ENCODE data around the gene TGM5. TPM values are rescaled to one million over a fixed set of nuclear protein-coding genes. Genes with fewer than 3 reads are reported as not detected.
"Not testable (repeated sequence)": the region's sequence is repeated elsewhere in the genome, so short reads cannot be mapped to it uniquely, and the experiment has no call there.

TGM5 gene
- total RNA-seq, 1 experiment from 2014 or later, result 0.13 TPM

DNA sequence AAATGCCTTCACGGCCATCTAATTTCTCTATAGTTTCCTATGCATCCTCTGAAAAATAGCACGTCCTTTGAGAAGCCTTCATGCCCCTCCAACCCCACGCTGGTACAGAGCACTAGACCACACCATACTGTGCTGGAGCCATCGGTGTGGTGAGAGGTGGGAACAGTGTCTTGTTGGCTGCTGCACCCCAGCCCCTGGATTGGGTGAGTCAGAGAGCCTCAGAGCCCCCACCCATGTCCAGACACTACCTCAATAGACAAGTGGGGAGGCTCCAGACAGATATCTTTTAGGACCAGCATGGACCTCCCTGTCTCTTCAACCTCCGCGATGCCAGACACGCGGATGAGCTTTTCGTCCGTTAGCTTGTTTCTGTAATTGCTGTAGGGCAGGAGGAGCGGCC, 12.1 kb upstream of the TGM5 start:
- in situ Hi-C loops (cut with HindIII; ENCODE audit: low pct_unique_long_range_greater_than_20kb, low sequenced_read_pairs), result no loop called here
- no peak for DNase-seq (ENCODE audit: low read depth, low spot score)

DNA sequence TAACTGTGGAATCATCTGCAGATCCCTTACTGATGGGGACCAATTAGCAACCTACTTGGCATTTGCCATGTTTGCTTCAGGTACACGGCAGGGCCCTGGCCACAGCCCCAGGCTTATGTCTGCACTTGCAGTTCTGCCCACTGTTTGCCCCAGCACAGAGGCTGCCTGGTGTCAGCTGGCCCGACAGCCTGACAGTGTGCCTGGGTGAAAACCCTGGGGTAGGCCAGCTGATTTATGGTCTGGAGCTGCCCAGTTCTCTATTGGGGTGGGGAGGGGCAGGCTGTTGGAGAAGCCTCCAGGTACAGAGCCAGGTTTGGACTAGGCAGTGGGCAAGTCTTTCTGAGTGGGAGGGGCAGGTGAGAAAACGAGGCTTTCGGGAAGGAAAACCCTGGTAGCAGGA, 11.2 kb upstream of the TGM5 start:
- in situ Hi-C loops (cut with HindIII; ENCODE audit: low pct_unique_long_range_greater_than_20kb, low sequenced_read_pairs), result no loop called here

DNA sequence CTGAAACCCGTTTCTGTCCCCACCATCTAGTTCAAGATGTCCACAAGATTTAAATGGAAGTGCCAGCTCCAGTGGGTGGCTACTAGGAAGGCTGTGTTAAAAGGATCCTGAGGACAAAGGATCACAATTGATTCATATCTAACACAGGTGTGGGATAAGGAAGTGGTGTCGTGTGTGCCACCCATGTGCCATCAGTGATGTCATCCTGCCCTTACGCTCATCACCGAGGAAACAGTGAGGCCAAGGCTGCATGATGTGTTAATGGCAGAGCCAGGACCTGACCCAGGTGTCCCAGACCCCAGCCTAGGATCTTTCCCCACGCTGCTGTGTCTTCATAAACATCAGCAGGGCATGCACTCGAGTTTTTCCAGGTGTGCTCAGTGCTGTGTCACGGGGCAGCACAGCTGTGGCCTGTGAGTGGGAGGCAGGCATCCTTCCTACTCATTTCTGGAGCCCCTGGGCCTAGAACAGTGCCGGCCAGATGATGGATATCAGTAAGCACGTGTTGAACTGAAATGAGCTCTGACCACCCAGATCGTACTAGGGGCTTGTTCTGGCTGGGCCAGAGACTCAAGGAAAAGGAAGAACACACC, 10.6 kb upstream of the TGM5 start:
- in situ Hi-C loops (cut with HindIII; ENCODE audit: low pct_unique_long_range_greater_than_20kb, low sequenced_read_pairs), result no loop called here
- no peak for DNase-seq (ENCODE audit: low read depth, low spot score)

More for the DNA sequence above, 11.2 kb upstream of the TGM5 start:
- DNase-seq (ENCODE audit: low read depth, low spot score), result no peak

DNA sequence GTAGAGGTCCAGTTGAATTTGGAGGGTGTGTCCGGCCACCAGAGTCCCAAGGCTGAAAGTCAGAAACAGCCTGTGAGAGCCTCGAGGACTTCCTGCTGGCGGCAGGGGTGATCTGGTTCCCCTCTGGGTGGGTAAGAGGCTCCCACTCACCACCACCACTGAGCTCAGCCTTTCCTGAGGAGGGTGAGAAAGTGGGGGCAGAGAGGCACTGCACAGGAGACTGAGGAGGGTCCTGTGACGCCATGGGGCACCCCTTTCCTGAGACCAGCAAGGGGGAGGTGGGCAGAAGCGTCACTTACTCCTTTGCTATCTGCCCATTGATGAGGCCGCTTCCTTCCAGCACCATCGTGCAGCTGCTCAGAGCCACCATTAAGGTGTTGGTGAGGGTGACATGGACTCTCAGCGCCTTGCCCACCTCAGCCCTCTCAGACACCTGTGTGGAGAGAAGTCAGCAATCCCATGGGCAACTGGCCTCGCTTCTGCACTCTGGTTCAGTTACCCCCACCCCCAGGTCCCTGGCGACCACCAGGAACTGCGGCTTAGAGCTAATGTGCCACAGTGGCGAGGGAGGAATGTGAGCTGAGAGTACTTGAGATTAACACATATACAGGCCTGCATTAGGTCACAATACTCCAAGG, 10.0 kb upstream of the TGM5 start:
- DNase-seq (ENCODE audit: low read depth, low spot score), result no peak
- in situ Hi-C loops (cut with HindIII; ENCODE audit: low pct_unique_long_range_greater_than_20kb, low sequenced_read_pairs), result no loop called here

DNA sequence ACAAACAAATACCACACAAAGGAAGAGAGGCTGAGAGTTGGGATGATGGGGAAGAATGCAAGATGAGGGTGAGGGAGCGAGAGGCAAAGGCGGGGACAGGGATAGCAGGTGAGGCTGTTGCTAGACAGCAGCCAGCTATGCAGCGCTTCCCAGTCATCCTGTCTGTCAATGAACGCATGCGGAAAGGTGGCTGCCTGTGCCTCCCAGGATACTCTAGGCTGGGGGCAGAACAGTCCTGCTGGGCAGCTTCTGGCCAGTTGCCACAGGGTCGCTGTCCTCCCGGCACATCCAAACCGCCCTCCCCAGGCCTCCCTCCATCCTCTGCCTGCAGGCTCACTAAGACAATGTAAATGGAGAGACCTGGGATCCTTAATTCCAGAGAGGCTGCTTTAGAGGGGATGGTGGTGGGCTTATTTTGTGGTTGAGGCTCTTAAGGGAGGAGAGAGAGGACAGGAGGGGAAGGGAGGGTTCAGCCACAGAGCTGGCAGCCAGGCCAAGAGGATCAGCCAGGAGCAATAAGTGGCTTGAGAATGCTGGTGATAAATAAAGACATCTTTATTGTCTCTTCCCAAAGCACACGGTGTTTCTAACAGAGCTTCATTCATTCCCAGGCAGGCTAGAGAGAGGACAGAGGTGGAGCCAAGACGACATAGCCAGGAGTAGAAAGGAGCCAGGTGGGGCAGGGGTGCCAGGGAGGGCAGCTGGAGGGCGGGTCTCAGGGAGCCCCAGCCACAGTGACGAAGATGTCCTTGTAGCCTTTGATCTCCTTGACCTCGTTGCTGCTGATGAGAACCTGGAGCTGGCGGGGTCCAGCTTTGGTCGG, 9.2 kb upstream of the TGM5 start:
- in situ Hi-C loops (cut with HindIII; ENCODE audit: low pct_unique_long_range_greater_than_20kb, low sequenced_read_pairs), result no loop called here
- DNase-seq (ENCODE audit: low read depth, low spot score), result peak; percentile 72

DNA sequence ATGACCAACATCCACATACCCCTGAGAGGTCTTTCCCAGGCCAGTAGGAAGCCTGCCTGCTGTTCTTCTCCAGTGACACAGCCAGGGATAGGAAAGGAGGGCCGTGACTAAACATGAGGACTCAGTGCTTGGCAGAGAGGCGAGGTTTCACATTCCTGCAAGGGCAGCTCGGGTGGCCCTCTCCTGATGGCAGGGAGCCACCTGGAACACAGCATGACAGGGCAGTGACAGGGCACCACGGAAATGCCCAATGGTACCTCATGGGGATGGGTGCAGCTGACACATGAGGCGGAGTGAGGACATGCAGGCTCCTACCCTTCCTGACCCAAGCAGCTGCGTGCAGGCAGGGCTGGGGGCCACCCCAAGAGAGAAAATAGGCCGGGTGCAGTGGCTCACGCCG, 7.4 kb upstream of the TGM5 start:
- DNase-seq (ENCODE audit: low read depth, low spot score), result no peak
- in situ Hi-C loops (cut with HindIII; ENCODE audit: low pct_unique_long_range_greater_than_20kb, low sequenced_read_pairs), result no loop called here

DNA sequence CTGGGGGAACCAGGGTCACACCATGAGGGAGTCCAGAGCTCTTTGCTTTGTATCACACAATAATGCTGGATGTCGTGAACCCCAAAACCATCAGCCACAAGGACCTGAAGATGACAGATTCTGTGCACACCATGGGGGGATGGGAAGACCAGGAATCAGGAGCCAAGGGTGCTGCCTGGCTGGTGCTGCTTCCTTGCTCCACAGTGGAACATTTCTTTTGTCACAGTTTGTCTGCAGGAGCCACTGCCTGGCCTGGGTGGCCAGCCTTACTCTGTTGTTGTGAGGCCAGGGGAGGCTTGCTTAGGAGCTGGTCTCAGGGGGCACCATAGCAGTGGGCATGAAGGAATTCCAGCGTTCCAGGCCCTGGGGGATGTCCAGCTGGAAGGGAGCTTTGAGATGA, 6.5 kb upstream of the TGM5 start:
- in situ Hi-C loops (cut with HindIII; ENCODE audit: low pct_unique_long_range_greater_than_20kb, low sequenced_read_pairs), result no loop called here
- DNase-seq (ENCODE audit: low read depth, low spot score), result no peak

DNA sequence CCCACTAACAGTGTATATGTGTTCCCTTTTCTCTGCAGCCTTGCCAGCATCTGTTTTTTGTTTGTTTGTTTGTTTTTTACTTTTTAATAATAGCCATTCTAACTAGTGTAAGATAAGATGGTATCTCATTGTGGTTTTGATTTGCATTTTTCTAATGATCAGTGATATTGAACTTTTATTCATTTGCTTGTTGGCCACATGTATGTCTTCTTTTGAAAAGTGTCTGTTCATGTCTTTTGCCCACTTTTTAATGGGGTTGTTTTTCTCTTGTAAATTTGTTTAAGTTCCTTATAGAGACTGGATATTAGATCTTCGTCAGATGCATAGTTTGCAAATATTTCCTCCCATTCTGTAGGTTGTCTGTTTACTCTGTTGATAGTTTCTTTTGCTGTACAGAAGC, 5.2 kb upstream of the TGM5 start:
- in situ Hi-C loops (cut with HindIII; ENCODE audit: low pct_unique_long_range_greater_than_20kb, low sequenced_read_pairs); DNase-seq (ENCODE audit: low read depth, low spot score): not testable (repeated sequence)

DNA sequence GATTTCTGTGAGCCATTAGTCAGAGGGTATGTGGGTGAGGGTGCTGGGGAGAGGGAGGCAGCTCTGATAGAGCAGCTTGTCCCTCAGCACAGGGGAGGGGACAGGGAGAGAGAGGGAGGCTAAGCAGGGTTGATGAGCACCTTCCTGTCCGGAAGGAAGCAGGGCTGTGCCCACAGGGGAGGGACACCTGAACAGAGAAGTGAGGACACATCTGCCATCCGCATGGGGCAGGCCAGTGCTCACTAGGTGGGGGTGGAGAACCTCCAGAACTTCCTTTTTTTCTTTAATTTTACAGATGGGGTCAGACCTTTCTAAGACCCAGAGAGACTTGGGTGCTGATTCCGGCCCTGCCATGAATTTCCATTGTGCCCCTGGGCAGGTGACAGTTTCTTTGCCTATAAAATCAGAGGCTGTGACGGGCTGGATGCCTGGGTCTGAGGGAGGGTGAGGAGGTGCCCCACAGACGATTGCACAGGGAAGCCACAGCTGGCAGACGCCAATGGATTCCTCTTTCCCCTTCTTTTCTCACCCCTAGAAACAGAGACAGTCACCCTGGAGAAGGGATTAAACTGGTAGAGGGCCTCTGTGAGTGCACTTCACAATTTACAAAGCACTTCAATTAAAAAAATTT, 4.1 kb upstream of the TGM5 start:
- no peak for DNase-seq (ENCODE audit: low read depth, low spot score)
- in situ Hi-C loops (cut with HindIII; ENCODE audit: low pct_unique_long_range_greater_than_20kb, low sequenced_read_pairs), result no loop called here

DNA sequence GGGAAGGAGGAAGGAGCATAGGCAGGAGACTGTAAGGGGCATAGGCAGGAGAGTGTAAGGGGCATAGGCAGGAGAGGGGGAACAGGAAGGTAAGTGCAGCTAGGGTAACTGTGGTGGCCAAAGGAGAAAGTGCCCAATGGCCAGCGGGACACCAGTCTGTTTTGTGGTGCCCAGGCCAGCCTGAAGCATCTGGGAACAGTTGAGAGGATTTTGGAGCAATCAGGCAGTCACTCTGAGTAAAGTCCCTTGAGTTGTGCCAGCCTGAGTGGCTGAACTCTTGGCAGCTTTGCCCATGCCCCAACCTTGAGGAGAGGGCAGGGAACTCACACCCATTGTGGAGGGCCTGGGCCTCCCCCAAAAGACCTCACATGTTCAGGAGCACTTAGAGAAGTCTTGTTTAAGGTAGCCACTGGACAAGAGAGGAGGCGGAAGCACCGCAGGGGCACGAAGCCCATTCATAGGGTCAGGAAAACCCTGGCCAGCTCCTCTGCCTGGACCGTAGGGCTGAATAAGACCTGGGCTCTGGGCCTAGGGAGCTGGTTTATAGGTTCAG, 3.5 kb upstream of the TGM5 start:
- DNase-seq (ENCODE audit: low read depth, low spot score), result no peak
- in situ Hi-C loops (cut with HindIII; ENCODE audit: low pct_unique_long_range_greater_than_20kb, low sequenced_read_pairs), result no loop called here

DNA sequence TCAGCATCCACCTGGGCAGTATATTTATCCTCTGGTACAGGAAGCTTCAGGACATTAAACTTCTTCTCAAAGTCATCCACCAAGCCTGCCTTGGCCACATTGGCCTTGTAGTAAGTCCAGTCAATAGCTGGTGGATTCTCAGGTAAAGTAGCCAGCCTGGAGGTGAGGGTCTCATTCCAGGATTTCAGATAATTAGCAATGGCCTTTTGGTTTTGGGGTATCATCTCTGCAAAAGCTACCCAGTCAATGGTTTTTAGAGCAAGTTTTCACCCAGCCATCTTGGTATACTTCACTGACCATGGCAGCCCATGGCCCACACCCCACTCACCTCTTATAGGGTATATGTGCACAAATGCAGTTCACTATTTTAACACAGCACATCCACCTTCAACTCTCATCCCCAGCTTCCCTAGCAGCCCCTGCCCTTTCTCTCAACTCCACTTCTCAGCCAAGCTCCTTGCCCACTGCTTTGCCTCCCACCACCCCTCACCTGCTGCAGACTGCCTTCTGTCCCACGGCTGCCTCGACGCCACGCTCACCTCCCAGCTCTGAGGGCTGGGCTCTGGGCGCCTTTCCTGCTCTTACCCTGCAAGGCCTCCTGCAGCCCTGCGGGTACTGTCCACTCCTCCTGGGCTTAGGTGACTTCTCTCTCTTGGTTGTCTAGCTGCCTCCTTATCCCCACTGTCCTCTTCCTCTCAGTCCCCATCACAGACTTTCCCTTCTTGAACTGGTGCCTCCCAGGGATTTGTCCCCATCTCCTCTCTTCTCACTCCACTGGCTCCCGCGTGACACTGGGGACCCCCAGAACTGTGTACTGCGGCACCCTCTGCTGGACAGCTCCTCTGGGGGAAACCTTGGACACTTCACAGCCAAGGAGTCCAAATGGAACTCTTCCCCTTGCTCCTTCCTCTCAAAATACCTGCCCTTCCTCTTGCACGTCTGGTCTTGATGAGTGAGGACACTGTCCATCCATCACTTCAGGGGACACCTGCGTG, 1.7 kb upstream of the TGM5 start:
- peak; percentile 22 for DNase-seq (ENCODE audit: low read depth, low spot score)
- in situ Hi-C loops (cut with HindIII; ENCODE audit: low pct_unique_long_range_greater_than_20kb, low sequenced_read_pairs), result no loop called here

DNA sequence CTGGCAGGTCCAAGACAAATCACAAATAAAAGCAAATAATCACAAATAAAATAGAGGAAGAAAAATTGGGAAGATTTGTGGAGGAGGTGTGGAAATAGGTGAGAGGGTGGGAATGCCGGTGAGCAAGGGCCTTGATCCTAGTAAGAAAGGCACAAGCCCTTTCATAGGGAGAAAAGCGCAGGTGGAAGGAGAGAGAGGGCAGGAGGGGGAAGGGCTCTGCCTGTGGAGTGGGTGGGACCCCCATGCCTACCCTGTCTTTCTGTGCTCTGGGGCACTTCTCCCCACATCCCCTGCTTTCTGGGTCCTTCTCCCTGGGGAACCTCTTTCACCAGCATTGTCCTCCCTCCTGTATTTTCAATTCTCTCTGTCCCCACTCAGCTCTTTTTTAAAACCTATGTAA, 711 bp upstream of the TGM5 start:
- no peak for DNase-seq (ENCODE audit: low read depth, low spot score)
- in situ Hi-C loops (cut with HindIII; ENCODE audit: low pct_unique_long_range_greater_than_20kb, low sequenced_read_pairs), result no loop called here

DNA sequence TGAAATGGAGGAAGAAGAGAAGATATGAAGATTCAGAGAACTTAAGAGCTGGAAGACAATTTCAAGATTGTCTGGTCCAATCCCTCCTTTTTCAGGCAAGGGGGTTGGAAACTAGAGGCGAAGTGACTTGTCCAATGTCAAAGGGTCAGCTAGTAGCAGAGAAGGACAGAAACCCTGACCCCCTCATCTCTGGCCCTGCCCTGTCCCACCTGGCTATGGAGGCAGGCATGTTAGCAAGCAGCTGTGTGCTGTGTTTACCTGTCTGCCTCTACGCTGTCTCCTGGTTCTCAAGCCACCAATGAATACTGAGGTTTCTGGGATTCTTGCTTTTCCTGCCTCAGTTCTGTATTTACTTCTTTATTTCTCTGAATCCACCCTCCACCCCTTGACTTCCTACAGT, 342 bp downstream of the TGM5 start:
- in situ Hi-C loops (cut with HindIII; ENCODE audit: low pct_unique_long_range_greater_than_20kb, low sequenced_read_pairs), result no loop called here
- no peak for DNase-seq (ENCODE audit: low read depth, low spot score)

DNA sequence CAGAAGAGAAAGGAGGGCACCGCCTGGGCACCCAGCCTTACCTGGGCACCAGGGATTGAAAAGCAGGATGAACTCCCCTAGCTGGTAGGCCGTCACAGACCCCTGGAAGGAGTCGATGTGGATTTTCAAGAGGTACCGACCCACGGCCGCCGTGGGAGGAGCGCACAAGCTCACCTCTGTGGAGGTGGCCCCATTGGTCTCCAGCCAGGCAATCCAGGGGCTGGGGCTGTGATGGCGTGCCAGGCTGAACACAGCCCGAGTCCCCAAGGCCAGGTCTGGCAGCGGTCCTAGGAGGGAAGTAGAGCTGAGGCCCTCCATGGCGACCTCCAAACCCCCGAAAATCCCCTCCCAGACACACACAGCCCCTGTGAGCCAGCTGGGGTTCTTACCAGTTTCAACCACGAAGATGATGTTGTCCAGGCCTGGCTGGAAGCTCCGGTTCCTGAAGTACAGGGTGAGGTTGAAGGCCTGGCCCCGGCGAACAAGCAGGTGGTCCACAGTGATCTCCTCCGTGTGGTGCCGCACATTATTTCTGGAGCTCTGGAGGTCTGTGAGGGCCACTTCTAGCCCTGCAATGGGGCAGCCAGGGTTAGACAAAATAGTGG, 6.6 kb downstream of the TGM5 start:
- in situ Hi-C loops (cut with HindIII; ENCODE audit: low pct_unique_long_range_greater_than_20kb, low sequenced_read_pairs), result no loop called here
- DNase-seq (ENCODE audit: low read depth, low spot score), result no peak

DNA sequence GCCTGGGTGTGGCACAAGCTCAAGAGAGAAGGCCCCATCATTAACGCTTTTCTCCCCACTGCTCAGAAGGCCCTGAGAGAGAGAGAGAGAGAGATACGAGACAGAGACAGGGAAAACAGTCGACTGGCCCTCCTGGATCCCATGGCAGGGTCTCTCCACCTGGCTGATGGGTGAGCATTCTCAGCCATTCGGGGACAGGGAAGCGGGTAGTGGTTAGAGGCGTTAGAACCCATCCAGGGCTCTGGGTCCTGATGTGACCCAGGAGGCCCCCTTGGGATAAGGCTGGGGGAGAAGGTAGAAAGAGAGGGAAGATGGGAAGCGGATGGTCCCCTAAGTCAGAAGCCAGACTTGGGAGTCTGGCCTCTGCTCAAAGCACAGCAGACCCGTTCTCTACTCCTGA, 7.9 kb downstream of the TGM5 start:
- no peak for DNase-seq (ENCODE audit: low read depth, low spot score)
- in situ Hi-C loops (cut with HindIII; ENCODE audit: low pct_unique_long_range_greater_than_20kb, low sequenced_read_pairs), result no loop called here

DNA sequence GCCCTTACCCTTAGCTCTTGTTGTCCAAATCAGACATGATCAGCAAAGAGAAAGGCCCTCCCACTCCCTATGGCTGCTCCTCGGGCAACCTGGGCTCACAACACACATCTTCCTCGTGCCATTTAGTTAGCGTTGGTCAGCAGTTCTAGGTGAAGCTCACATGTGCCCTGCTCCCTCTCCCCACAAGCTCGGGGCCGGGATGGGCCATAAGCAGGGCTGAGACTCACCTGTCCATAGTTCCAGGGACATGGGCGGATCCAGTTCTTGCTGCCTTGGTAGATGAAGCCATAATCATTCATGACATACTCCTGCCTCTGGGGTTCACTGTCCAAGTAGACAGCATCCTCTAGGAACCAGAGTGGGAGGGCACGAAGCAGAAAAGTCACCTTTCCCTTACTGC, 10.4 kb downstream of the TGM5 start:
- DNase-seq (ENCODE audit: low read depth, low spot score), result no peak
- in situ Hi-C loops (cut with HindIII; ENCODE audit: low pct_unique_long_range_greater_than_20kb, low sequenced_read_pairs), result no loop called here

DNA sequence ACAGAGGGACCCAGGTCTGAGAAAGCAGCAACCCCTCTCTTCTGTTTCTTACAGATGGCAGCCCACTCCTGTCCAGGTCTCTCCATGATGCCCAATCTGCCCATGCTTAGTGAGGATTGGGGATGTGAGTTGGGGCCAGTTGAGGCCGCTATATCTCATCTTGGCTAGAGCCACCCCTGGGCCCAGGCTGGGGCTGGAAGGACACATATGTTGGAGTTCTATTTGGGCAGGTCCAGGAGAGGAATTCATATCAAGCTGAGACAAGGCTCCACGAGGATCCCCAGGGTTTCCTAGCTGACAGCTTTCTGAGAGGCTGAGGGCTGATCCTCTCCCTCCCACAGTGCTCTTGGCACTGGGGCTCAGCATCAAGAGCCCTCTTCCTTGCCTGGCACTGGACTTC, 11.4 kb downstream of the TGM5 start:
- no peak for DNase-seq (ENCODE audit: low read depth, low spot score)
- in situ Hi-C loops (cut with HindIII; ENCODE audit: low pct_unique_long_range_greater_than_20kb, low sequenced_read_pairs), result no loop called here

All from SK-MEL-5 (cell line).